GM19463 (cell line): ENCODE measurements around the gene PTPRE.
A peak's percentile ranks its signal among the peaks of the same experiment; 100 is the strongest.

ENCODE experiments used
- ATAC-seq: cut with Tn5 transposase; IDR thresholded peaks from one replicate; pipeline ENCODE4 v1.9.1; 2021; ENCODE audit warnings: mild to moderate bottlenecking, moderate library complexity; ENCODE audit not compliant: unreplicated experiment

The PTPRE gene

GRCh38 chr10:128068398-128069285 is 161.7 kb downstream of the PTPRE start:
- ATAC-seq = no peak

- no peak for ATAC-seq
These were observed 162.6 kb downstream of the PTPRE start for GRCh38 chr10:128069351-128070051.

DNA sequence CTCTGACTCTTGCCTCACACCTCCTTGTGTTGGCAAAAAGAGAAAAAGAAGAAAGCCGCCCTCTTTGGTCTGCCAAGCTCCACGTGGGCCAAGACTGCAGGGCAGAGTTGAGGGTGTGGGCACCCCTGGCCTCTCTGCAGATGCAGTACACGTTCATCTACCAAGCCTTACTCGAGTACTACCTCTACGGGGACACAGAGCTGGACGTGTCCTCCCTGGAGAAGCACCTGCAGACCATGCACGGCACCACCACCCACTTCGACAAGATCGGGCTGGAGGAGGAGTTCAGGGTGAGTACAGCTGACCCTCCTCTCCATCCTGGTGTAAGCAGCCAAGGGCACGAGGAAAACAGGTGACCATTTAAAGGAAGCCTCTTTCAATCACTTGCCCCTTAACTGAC is 163.3 kb downstream of the PTPRE start:
- no peak for ATAC-seq

- ATAC-seq = no peak
These were observed 164.0 kb downstream of the PTPRE start for GRCh38 chr10:128070721-128071416.

DNA sequence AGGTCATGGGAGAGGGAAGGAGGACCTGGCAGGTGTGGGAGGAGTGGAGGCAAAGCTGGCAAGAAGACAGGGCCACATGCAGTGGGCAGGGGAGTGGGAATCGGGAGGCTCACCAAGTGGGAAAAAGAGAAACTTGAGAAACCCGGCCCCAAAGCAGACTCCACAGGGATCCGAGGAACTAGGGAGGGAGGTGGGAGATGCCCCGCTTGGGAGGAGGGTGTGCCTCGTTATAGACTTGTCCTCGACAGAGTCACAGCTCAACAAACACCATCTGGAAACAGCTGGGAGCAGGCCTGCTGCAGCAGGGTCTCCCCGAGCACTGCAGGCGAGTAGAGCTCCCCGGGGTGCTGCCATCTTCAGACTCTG is 164.5 kb downstream of the PTPRE start:
- no peak for ATAC-seq

DNA sequence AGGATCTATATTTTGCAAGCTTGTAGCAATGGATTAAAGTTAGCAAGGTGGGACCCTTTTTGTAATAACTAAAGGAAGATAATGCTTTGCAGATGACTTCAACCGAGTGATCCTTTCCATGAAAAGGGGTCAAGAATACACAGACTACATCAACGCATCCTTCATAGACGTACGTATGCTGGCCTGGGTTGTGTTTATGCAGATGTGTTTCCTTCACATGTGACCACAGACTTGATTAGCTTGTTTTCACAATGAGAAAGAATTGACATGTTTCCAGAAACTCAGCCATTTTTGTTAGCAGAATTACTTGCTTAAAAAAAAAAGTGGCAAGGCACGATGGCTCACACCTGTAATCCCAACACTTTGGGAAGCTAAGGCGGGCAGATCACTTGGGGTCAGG is 165.1 kb downstream of the PTPRE start:
- no peak for ATAC-seq

GRCh38 chr10:128072941-128073645 is 166.2 kb downstream of the PTPRE start:
- no peak for ATAC-seq

GRCh38 chr10:128073890-128074289 is 167.0 kb downstream of the PTPRE start:
- ATAC-seq = no peak

DNA sequence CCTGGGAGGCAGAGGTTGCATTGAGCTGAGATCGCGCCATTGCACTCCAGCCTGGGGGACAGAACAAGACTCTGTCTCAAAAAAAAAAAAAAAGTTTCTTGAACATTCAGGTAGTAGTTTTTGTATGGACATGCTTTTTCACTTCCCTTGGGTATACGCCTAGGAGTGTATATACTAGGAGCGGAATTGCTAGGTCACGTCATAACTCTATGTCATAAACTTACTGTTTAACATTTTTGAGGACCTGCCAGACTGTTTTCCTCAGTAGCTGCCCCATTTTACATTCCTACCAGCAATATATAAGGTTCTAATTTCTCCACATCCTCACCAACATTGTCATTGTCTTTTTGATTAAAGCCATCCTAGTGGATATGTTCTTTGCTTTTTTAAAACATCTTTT is 167.7 kb downstream of the PTPRE start:
- ATAC-seq = no peak

GRCh38 chr10:128077155-128077875 is 170.4 kb downstream of the PTPRE start:
- no peak for ATAC-seq

DNA sequence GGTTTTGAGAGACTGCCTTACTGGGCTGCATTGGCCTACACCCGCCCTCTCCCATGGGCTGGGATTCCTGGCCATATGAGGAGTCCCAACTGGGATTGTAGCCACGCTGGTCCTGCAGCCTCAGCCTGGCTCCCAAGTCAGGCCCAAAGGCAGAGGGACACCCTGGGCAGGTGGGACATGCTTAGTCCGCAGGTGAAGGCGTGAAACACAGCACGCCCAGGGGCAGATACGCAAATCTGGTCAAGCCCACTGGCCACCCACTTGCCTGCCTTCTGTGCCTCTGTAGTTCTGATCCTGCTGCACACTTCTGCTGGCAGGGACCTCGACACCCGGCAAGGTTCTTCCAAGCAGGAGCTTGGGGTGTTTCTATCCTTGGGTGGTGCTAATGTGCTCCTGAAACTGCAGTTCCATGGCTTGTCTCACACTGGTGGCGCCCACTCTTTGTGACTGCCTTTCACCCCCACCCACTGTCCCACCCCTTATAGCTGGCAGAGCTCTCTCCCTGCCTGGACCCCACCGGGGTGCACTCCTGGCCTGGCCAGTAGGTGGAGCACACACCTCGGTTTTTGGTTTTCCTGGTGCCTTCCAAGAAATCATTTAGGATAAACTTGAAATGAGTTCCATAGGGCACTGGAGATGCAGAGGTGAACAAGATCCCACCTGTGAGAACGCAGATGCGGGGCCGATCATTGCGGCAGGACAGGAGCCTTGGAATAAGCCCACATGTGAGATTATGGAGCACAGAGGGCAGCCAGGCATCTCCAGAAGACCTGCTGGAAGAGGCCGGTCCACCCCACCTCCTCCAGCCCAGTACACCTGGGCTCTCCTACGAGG is 171.4 kb downstream of the PTPRE start:
- peak; percentile 72 for ATAC-seq

- no peak for ATAC-seq
These were observed 173.3 kb downstream of the PTPRE start for GRCh38 chr10:128080231-128080630.

DNA sequence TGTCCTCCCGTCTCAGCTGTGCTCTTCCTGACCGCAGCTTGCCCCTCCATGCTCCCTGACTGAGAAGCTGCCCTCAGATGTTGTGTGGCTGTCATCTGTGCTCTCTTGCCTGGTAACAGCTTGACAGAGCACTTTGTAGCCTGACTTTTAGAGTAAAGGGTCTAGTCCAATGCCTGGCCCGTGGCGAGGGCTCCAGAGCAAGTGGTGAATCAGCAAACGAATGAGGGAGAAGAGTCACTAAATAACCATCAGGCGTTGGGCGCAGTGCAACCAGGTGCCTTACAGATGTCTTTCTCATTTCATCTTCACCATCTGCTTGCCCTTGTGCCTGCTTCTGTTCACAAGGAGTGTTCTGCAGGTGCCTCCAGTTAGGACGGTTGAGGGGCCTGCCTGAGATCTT is 173.7 kb downstream of the PTPRE start:
- ATAC-seq = no peak

DNA sequence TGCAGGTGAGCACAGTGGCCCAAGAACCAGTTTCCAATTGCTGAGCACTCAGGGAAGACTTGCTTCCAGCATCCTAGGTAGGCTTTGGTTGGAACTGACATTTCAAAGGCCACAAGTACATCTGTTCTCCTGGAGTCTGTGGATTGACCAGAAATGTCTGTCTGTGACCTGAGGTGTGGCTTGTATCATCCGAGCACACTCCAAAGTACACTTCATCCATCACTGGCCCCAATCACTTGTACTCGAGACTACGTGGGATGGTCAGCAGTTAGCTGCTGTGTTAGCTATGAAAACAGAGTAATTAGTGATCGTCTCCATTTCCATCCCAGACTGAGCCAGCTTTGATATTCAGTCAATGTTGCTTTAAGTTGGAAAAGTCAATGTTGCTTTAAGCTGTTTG is 174.3 kb downstream of the PTPRE start:
- ATAC-seq = no peak

- no peak for ATAC-seq
These were observed 174.8 kb downstream of the PTPRE start for GRCh38 chr10:128081720-128082119.

DNA sequence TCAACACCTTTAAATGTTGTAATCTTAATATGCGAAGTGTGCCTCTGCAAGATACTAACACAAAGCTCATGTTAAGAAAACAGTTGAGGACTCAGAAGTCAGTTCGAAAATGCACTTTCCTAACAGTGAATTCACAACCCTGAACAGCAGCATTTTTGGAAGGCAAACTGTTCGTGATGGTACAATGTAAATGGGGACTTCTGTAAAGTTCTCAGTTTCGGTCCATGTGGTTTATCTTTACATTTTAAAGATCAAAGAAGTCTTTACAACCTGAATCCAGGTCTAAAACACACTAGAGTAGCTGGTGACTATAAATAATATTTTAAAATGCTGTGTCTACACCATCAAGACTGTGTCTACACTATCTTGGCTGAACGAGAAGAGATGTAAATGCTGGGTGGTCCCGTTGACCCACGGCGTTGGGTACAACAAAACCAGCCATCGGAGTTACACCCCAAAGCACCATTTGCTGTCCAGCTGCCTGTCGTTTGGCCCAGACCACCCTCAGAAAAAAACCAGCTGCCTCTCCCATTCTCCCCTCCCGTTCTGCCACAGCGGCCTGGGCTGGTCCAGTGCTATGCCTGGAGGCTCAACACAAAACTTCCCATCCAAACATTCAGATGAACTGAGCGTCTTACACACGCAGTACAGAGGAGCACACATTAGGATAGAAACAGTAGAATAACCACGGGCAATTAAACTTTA is 176.4 kb downstream of the PTPRE start:
- ATAC-seq = no peak

DNA sequence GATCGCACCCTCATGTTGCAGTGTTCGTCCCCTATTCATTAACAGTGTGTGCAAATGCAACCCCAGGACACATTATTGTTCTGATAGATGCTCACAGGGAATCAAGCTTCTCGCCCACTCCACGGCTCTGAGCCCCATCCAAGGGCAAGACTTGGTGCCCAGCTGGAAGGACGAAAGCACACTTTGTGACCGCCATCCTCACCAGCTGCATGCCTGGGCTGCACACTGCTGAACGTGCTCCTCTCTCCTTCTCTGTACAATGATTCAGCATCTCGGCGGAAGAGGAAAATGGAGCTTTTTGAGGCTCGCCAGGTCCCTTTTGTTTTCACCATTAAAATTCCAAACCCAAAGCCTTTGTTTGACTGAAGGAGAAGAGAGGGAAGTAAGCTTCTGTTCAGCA is 177.5 kb downstream of the PTPRE start:
- no peak for ATAC-seq

- no peak for ATAC-seq
These were observed 178.1 kb downstream of the PTPRE start for GRCh38 chr10:128084991-128085390.
